ENCODE results near the gene DAD1.

DAD1 gene

GRCh38 chr14:22535126-22535525 is 53.9 kb downstream of the DAD1 start:
- DNase-seq = no peak

- DNase-seq = no peak
Observed at GRCh38 chr14:22534547-22534946, 54.5 kb downstream of the DAD1 start.

- DNase-seq = no peak
Observed at GRCh38 chr14:22533739-22534359, 55.2 kb downstream of the DAD1 start.

- no peak for DNase-seq
Observed at GRCh38 chr14:22533057-22533704, 55.8 kb downstream of the DAD1 start.

GRCh38 chr14:22532345-22533056 is 56.5 kb downstream of the DAD1 start:
- no peak for DNase-seq

GRCh38 chr14:22531451-22532344 is 57.3 kb downstream of the DAD1 start:
- no peak for DNase-seq

- no peak for DNase-seq
Observed at GRCh38 chr14:22530127-22530526, 58.9 kb downstream of the DAD1 start.

GRCh38 chr14:22526744-22527143 is 62.3 kb downstream of the DAD1 start:
- no peak for DNase-seq

GRCh38 chr14:22526218-22526617 is 62.8 kb downstream of the DAD1 start:
- no peak for DNase-seq

GRCh38 chr14:22524784-22525161 is 64.3 kb downstream of the DAD1 start:
- DNase-seq = no peak

- DNase-seq = no peak
Observed at GRCh38 chr14:22524115-22524783, 64.8 kb downstream of the DAD1 start.

- DNase-seq = no peak
Observed at GRCh38 chr14:22523283-22523682, 65.7 kb downstream of the DAD1 start.

- no peak for DNase-seq
Observed at GRCh38 chr14:22522466-22522957, 66.5 kb downstream of the DAD1 start.

GRCh38 chr14:22521449-22522239 is 67.4 kb downstream of the DAD1 start:
- DNase-seq = no peak

GRCh38 chr14:22520796-22521195 is 68.2 kb downstream of the DAD1 start:
- no peak for DNase-seq

GRCh38 chr14:22519877-22520685 is 68.9 kb downstream of the DAD1 start:
- no peak for DNase-seq

- DNase-seq = peak in 1 of 14 donors; percentile 5
Observed at GRCh38 chr14:22518073-22518472, 71.0 kb downstream of the DAD1 start.

GRCh38 chr14:22517117-22517720 is 71.8 kb downstream of the DAD1 start:
- no peak for DNase-seq

- no peak for DNase-seq
Observed at GRCh38 chr14:22515929-22516328, 73.1 kb downstream of the DAD1 start.
